GM18868 (cell line): Measurements from ENCODE around the gene LRRN4CL.

ENCODE experiments used
- ATAC-seq: cut with Tn5 transposase; IDR thresholded peaks from one replicate; pipeline ENCODE4 v1.9.1; 2021; ENCODE audit warnings: mild to moderate bottlenecking, moderate library complexity; ENCODE audit not compliant: unreplicated experiment

The LRRN4CL gene

GRCh38 chr11:62648185-62648966 lies 41.0 kb downstream of the LRRN4CL start:
- no peak for ATAC-seq

GRCh38 chr11:62647609-62648005 lies 41.7 kb downstream of the LRRN4CL start:
- ATAC-seq: no peak

GRCh38 chr11:62646825-62647608 lies 42.3 kb downstream of the LRRN4CL start:
- no peak for ATAC-seq

GRCh38 chr11:62645946-62646824 lies 43.1 kb downstream of the LRRN4CL start, which contains the start of gene GANAB:
GANAB (minus strand) TSS chr11:62646613; CDS start chr11:62646599, 14 bp downstream.
- ATAC-seq: peak; percentile 92

- no peak for ATAC-seq
Observed at GRCh38 chr11:62645671-62645945, 43.7 kb downstream of the LRRN4CL start.

- no peak for ATAC-seq
Observed at GRCh38 chr11:62644220-62644619, 45.1 kb downstream of the LRRN4CL start.
